GM12873 (cell line): Measurements from ENCODE around the gene PIP4K2C.

Experiments
- CTCF ChIP-seq: IDR thresholded peaks from 2 replicates; pipeline ENCODE4 v1.5.1; 2012; ENCODE audit warnings: low read depth, mild to moderate bottlenecking, moderate library complexity, low read length, control low read depth; ENCODE audit not compliant: insufficient read depth; ENCODE audit errors: missing control alignments

PIP4K2C gene

DNA sequence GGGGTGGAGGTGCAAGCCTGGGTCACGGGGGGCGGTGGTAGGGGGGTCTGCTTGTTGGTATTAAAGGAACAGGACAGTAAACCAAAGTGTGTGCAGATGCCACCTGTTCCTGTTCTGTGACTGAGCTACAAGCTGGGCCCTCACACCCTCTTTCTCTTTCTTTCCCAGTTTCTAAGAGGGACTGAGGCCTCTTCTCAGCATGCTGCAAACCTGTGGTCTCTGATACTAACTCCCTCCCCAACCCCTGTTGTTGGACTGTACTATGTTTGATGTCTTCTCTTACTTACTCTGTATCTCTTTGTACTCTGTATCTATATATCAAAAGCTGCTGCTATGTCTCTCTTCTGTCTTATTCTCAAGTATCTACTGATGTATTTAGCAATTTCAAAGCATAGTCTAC, 6.9 kb upstream of the PIP4K2C start:
- no peak for TF ChIP-seq CTCF

- no peak for TF ChIP-seq CTCF
Observed at GRCh38 chr12:57584690-57585089, 6.3 kb upstream of the PIP4K2C start.

DNA sequence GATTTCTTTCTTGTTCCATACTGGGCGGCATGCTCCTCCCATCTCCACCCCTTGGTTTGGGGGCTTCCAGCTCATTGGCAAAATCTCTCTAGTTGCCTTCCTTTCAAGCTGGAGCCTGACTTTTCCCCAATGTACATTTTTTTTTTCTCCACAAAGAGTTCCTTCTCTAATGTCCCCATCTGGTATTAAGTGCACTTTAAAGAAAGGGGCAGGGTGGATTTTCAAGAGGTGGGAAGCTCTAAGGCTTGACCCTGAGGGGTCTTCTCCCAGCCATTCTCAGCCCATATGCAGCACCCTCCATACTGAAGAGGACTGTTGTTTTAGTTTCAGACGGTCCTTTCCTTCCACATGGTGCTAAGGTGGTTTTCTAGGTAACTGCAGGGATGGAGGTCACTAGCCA, 5.8 kb upstream of the PIP4K2C start:
- TF ChIP-seq CTCF: no peak

DNA sequence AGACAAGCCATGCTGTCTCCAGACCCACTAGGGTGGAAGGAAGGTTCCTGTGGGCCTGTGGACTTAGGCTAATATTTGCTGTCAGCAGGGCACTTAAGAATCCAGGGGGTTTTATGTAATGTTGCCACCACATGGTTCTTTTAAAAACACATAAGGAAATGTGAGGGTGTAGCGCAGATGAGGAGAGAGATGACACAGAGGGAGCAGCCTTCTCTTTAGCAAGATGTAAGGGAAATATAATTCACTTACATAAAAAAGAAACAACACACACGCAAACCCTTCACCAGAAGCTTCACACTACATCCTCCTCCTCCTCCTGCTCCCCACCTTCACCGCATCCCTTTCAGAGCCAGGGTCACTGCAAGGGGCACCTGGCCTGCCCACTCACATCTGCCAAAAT, 4.9 kb upstream of the PIP4K2C start:
- TF ChIP-seq CTCF: no peak

GRCh38 chr12:57586832-57587429, 4.1 kb upstream of the PIP4K2C start:
- no peak for TF ChIP-seq CTCF

GRCh38 chr12:57590479-57590863, 521 bp upstream of the PIP4K2C start:
- TF ChIP-seq CTCF: no peak

DNA sequence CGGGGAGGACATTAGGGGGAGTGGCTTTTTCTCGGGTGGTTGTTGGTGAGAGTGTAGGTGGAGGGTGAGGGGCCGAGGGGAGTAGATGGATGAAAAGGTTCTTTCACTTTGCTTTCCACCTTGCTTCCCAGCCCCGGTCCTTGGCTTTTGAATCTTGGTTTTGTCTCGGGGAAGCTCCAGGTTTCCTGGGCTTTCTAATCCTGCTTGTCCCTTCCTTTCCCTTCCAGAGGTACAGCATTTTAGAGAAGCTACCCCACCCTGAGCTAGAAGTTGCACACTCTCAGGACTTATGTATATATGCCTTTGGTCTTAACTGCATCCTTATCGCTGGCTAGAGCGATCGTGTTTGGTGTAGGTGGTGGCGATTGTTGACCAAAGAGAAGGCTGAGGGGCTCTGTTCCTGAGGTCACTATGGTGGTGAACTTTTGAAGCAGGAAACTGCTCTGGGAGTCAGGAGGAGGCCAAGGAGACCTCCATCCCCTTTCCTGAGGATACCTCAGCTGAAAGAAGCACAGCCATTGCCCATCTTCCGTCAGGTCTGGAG, 862 bp downstream of the PIP4K2C start:
- TF ChIP-seq CTCF: no peak
